Activated CD8-positive, alpha-beta memory T cell treated with anti-CD3 and anti-CD28 coated beads, Interleukin-2, amount 50 U/mL, for 4 hours (primary cell): Measurements from ENCODE around the gene DZIP1.

Experiments
- DNase-seq: peaks from one replicate; pipeline ENCODE4 v3.0.0-alpha.2; 2020

The DZIP1 gene

GRCh38 chr13:95643571-95643935 is 953 bp downstream of the DZIP1 start:
- DNase-seq = no peak

- no peak for DNase-seq
Observed at GRCh38 chr13:95642999-95643398, 1.5 kb downstream of the DZIP1 start.

GRCh38 chr13:95642028-95642621 is 2.4 kb downstream of the DZIP1 start:
- DNase-seq = no peak

- DNase-seq = no peak
Observed at GRCh38 chr13:95641291-95642027, 3.0 kb downstream of the DZIP1 start.

- DNase-seq = no peak
Observed at GRCh38 chr13:95636853-95637252, 7.7 kb downstream of the DZIP1 start.

GRCh38 chr13:95630593-95630992 is 13.9 kb downstream of the DZIP1 start:
- no peak for DNase-seq

GRCh38 chr13:95629071-95629470 is 15.4 kb downstream of the DZIP1 start:
- DNase-seq = no peak

- DNase-seq = no peak
Observed at GRCh38 chr13:95628488-95628887, 16.0 kb downstream of the DZIP1 start.

GRCh38 chr13:95627590-95627989 is 16.9 kb downstream of the DZIP1 start:
- no peak for DNase-seq

- no peak for DNase-seq
Observed at GRCh38 chr13:95626768-95627167, 17.7 kb downstream of the DZIP1 start.

- DNase-seq = no peak
Observed at GRCh38 chr13:95624020-95624419, 20.5 kb downstream of the DZIP1 start.

GRCh38 chr13:95623141-95623540 is 21.4 kb downstream of the DZIP1 start:
- DNase-seq = no peak

GRCh38 chr13:95620825-95621498 is 23.5 kb downstream of the DZIP1 start:
- no peak for DNase-seq

GRCh38 chr13:95620030-95620824 is 24.3 kb downstream of the DZIP1 start:
- DNase-seq = no peak

- no peak for DNase-seq
Observed at GRCh38 chr13:95615539-95615938, 29.0 kb downstream of the DZIP1 start.

GRCh38 chr13:95614641-95615245 is 29.8 kb downstream of the DZIP1 start:
- no peak for DNase-seq

GRCh38 chr13:95608640-95609323 is 35.7 kb downstream of the DZIP1 start:
- no peak for DNase-seq

GRCh38 chr13:95607366-95607765 is 37.1 kb downstream of the DZIP1 start:
- DNase-seq = no peak

- no peak for DNase-seq
Observed at GRCh38 chr13:95605448-95606125, 38.9 kb downstream of the DZIP1 start.

- no peak for DNase-seq
Observed at GRCh38 chr13:95604556-95604915, 40.0 kb downstream of the DZIP1 start.

GRCh38 chr13:95603887-95604555 is 40.5 kb downstream of the DZIP1 start:
- no peak for DNase-seq
